Hematopoietic multipotent progenitor cell (in vitro differentiated cells): ENCODE measurements around the gene FOLR3. TPM values are rescaled to one million over a fixed set of nuclear protein-coding genes. Genes with fewer than 3 reads are reported as not detected.
"Not testable (repeated sequence)": the region's sequence is repeated elsewhere in the genome, so short reads cannot be mapped to it uniquely, and the experiment has no call there.

ENCODE experiments used
- DNase-seq, 3 donors: peaks; one replicate each; pipeline ENCODE4 v3.0.0-alpha.2; 2011 to 2015; ENCODE audit warnings: low read depth in 2 of 3, low spot score in 2 of 3
- total RNA-seq: library from RNA; depleted of rRNA; stranded (reverse); fragments of >200 nt; gene quantifications from one replicate; pipeline ENCODE4 v1.2.3, GENCODE V29; 2012

Gene FOLR3
- total RNA-seq, 1 donor, result not detected

DNA sequence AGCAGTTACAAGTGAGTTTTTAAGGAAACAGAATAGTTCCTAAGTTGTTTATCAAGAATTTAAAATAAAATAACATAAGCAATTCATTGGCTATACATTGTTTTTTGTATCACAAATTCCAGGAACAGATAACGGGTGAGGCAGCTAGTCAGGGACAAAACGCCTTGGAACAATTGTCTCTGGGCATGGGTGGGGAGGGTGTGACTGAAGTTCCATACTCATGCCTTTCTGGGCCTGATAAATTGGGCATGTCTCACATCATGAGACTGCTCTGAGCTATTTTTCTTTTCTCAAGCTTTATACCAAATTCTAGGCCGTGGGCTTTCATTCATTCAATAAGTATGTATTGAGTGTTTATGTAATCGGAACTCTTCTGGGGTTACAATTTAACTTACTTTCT is 21.6 kb downstream of the FOLR3 start:
- DNase-seq, result no peak

DNA sequence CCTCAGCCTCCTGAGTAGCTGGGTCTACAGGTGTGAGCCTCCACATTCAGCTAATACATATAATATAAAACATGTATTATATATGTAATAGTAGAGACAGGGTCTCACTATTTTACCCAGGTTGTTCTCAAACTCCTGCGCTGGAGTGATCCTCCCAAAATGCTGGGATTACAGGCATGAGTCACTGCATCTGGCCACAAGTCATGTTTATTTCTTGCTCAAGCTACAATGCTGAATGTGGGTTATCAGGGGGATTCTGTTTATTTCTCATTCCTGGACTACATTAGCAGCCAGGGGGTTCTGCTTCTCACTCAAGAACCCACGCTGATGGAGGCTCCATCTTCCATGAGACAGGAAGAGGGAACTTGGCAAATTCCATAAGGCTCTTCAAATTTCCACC is 24.8 kb downstream of the FOLR3 start:
- DNase-seq, result no peak

DNA sequence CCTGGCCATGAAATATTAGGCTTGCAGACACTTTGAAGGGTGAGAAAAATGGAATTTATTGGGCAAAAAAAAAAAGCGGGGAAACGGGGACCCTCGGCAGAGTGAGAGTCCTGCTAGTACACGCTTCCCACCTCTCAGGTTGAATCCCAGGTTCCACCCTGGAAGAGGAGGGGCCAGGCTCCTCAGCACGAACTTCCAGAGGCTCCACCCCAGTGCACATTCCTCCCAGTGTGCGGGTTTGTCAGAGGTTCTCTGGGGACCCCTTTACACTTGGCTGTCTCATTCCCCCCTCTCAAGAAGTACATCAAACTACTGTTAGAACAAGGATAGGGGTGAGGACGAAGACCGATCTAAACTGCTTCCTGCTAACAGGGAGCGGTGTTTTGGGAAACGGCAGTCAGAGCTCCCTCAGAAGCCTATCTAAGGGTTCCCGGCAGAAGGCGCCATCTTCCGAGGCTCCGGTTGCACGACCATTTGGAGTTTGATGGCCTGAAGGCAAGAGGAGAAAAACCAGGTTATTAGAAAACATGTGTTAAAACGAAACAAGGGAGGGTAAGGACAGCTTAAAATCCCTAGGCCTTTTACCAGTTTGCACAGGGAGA is 27.5 kb downstream of the FOLR3 start:
- DNase-seq, result no peak

DNA sequence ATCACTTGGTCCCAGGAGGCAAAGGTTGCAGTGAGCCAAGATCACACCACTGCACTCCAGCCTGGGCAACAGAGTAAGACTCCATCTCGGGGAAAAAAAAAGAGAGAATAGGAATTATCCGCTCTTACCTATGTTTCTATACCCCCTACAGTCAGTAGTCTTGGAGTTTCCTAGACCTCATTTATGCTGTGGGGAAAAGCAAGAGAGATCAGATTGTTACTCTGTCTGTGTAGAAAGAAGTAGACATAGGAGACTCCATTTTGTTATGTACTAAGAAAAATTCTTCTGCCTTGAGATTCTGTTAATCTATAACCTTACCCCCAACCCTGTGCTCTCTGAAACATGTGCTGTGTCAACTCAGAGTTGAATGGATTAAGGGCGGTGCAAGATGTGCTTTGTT is 28.7 kb downstream of the FOLR3 start:
- not testable (repeated sequence) for DNase-seq

DNA sequence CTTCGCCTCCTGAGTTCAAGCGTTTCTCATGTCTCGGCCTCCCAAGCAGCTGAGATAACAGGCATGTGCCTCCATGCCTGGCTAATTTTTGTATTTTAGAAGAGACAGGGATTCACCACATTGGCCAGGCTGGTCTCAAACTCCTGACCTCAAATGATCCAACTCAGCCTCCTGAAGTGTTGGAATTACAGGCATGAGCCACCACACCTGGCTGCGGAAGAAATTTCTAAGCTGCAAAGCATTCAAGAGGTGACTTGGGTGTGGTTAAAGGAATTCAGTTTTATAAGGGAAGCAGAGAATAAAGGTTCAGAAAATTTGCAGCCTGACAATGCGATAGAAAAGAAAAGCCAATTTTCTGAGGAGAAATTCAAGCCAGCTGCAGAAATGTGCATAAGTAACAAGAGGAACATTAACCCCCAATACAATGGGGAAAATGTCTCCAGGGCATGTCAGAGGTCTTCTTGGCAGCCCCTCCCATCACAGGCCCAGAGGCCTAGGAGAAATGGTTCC is 33.6 kb downstream of the FOLR3 start:
- not testable (repeated sequence) for DNase-seq

DNA sequence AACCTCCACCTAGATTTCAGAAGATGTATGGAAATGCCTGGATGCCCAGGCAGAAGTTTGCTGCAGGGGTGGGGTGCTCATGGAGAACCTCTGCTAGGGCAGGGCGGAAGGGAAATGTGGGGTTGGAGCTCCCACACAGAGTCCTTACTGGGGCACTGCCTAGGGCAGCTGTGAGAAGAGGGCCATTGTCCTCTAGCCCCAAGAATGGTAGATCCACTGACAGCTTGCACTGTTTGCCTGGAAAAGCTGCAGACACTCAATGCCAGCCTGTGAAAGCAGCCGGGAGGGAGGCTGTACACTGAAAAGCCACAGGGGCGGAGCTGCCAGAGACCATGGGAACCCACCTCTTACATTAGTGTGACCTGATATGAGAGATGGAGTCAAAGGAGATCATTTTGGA is 34.2 kb downstream of the FOLR3 start:
- DNase-seq, result not testable (repeated sequence)

DNA sequence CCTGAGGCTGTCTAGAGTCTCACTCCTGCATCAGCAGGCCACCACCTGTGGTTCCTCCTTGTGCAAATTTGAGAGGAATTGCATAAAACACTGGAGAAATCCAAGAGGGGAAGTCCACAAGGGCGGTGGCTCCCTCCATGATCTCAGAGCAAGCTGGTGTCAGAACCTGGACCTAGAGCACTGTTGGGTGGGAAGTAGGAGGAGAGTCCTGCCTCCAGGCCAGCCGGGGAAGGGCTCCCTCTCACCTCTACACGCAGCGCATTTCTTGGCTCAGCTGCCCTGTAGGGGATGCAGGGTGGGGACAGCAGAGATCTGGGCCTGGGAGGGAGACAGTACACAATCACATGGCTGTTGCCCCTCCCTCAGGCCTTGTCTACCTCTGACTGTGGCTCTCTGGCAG is 36.5 kb downstream of the FOLR3 start:
- DNase-seq, result not testable (repeated sequence)

DNA sequence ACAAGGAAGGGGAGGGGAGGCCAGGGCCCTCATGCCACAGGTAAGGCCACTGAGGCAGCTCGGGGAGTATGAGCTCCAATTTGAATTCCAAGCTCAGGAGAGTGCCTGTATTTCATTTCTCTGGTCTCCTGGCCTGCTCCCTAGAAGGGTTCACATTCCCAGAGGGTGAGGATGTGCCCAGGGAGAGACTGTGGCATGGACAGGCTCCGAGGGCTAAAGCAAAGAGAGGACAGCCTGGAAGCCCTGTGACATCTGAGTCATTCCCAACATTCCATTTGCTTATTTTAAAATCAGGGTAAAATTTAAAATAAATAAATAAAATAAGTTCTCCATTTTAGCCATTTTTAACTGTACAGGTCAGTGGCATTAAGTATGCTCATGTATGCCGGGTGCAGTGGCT is 37.8 kb downstream of the FOLR3 start:
- no peak for DNase-seq

DNA sequence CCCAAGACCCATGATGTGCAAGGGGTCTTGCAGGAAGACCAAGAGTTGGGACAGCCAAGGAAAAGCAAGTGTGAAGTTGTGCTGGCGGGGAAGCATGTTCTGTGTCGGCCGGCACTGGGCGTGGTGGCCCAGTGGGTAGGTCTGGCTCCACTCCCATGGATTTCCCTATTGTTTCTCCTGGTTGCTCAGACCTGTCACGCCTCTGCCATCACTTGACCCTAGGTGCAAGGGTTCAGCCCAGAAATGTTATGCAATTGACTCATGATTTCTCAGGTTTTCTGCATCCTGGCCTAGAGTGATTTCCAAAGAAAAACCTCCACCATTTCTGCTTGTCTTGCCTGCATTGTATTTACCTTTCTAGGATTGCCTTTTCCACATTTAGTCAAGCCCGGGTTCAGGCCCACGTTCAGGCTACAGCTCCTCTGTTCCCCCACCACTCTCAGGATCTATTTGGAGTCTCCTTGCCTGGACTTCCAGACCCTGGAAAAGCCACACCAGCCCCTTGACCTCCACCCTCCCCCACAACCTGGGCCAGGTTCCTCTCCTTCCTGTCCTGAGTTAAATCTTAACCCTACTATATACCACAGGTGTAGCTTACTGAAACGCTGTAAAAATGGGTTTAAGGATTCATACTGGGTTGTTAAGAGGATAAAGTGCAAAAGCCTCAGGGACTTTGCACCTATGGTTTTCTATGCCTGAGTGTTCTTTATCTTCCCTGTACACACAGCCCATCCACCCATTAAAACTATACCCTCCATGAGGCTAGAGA is 39.0 kb downstream of the FOLR3 start:
- DNase-seq, result no peak

DNA sequence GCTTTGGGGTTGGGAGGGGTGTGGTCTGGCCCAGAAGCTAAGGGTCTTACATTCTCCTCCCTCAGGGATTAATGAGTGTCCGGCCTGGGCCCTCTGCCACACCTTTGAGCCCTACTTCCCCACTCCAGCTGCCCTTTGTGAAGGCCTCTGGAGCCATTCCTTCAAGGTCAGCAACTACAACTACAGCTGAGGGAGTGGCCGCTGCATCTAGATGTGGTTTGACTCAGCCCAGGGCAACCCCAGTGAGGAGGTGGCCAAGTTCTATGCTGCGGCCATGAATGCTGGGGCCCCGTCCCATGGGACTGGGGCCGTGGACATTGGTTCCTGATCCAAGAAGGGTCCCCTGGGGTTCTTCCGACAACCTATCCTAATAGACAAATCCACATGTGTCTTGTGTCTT is 42.1 kb downstream of the FOLR3 start:
- no peak for DNase-seq

DNA sequence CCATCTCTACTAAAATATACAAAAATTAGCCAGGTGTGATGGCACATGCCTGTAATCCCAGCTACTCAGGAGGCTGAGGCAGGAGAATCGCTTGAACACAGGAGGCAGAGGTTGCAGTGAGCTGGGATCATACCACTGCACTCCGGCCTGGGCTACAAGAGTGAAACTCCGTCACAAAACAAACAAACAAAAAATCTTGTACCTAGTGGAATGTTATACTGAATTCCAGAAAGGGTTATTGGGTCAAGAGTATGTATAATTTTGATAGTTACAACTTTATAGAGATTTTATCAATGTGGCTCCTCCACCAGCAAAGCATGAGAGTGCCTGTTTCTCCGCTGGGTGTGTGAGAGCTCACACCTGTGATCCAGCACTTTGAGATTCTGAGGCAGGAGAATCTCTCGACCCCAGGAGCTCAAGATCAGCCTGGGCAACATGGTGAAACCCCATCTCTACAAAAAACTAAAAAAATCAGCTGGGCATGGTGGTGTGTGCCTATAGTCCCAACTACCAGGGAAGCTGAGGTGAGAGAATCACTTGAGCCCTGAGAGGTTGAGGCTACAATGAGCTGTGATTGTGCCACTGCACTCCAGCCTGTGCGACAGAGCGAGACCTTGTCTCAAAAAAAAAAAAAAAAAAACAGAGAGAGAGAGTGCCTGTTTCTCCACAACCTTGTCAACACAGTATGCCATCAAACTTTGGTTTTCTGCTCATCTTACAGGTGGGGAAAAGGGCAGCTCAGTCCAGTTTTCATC is 43.7 kb downstream of the FOLR3 start:
- DNase-seq, result no peak

DNA sequence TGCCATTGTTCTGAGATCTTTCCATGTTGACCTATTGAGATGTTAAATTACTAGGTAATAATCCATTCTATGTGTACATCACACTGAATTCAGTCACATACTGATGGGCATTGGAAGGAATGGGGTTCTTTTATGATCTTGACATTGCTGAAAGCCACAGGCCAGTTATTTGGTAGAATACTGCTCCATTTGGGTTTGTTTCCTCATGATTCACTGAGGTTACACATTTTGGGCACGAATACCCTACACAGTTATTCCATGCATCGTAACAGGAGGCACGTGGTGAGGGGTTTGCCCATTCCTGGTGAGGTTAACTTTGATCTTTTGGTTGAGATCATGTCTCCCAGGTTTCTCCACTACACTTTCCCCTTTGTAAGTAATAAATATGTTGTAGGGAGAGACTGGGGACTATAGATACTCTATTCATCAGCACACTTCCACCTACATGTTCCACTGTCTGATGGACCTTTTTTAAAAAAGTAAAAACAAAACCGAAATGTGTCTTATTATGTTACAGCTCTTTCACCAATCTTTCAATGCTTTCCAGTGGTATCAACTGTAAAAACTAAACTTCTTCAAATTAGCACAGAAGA is 44.4 kb downstream of the FOLR3 start:
- no peak for DNase-seq

DNA sequence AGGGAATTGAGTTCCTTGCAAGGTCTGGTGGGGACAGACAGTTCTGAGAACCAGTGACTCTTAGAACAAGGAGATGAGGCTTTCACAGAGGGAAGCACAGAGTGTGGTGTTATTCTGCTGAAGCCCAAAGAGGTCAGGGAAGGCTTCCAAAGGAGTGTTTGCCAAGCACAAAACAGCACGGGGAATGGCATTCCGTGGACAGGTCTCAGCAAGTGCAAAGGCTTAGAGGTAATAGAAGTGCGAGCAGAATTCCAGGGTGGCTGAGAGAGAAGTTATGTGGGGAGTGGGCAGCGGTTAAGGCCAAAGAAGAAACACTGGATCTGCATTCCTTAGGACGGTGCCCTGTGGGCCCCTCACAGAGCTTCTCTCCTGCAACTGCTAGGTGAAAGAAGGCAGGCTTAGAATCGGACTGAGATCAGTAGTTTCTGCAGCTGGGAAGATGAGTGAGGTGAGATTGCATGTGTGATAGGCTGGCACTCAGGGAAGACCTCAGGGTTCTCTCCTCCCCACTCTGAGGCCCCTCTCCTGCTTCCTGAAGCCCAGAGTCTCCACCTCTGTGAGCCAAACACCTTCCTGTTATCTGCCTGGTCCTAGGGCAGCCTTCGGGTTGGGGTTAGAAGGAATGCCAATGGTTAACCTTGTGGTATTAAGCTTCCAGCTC is 45.5 kb downstream of the FOLR3 start:
- DNase-seq, result not testable (repeated sequence)

DNA sequence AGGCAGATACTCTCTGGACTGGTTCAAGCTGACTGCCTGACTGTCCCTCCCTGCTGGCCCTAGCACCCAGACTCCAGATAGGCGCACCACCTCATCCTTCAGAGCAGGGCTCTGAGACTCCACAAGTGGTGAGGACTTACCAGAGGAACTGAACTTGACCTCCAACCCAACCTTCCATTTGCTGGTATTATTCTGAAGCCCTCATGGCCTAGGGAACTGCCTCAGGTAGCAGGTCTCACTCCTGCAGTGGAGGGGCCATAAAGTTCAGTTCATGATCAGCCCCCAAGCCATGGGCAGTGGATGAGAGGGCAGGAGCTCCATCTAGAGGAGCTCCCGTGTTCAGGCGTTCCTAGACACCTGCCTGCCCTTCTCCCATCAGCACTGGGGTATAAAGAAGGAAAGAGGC is 46.0 kb downstream of the FOLR3 start:
- not testable (repeated sequence) for DNase-seq

DNA sequence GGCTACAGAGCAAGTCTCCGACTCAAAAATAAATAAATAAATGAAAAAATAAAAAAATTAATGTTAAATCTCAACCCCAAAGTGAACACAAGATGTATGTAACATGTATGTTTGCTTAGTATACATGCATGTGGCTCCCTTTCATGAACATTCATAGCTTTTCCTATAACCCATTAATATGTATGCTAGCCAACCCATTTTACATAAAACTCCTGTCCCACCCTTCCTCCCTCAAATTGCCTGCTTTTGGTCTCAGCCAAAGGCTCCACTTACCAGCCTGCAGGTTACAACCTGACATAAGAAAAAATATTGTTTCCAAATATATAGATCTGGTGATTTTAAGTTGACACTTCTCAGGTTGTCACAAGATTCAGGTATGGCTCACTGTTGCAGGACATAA is 52.7 kb downstream of the FOLR3 start:
- DNase-seq, result no peak

Other genes starting within 250 kb of the FOLR3 start
- gene XNDC1N, start 207.1 kb upstream of the FOLR3 start, total RNA-seq, result 12.7 TPM
- gene RNF121, start 206.7 kb upstream of the FOLR3 start, total RNA-seq, result 30.7 TPM
- gene IL18BP, start 136.8 kb upstream of the FOLR3 start, total RNA-seq, result 2.2 TPM
- gene NUMA1, start 55.2 kb upstream of the FOLR3 start, total RNA-seq, result 233 TPM
- gene LRRC51, start 54.9 kb upstream of the FOLR3 start, total RNA-seq, result 2.7 TPM
- gene LAMTOR1, start 32.4 kb upstream of the FOLR3 start, total RNA-seq, result 259 TPM
- not detected for gene TOMT, start 29.8 kb upstream of the FOLR3 start, total RNA-seq
- gene ANAPC15, start 23.0 kb upstream of the FOLR3 start, total RNA-seq, result 24.5 TPM
- not detected for gene FOLR1, start 56.4 kb downstream of the FOLR3 start, total RNA-seq
- gene FOLR2, start 81.1 kb downstream of the FOLR3 start, total RNA-seq, result under 0.01 TPM
- 80.0 TPM for gene INPPL1, start 89.0 kb downstream of the FOLR3 start, total RNA-seq
- not detected for gene PHOX2A, start 108.5 kb downstream of the FOLR3 start, total RNA-seq